ENCODE measurements around the gene TMEM238.

The TMEM238 gene

DNA sequence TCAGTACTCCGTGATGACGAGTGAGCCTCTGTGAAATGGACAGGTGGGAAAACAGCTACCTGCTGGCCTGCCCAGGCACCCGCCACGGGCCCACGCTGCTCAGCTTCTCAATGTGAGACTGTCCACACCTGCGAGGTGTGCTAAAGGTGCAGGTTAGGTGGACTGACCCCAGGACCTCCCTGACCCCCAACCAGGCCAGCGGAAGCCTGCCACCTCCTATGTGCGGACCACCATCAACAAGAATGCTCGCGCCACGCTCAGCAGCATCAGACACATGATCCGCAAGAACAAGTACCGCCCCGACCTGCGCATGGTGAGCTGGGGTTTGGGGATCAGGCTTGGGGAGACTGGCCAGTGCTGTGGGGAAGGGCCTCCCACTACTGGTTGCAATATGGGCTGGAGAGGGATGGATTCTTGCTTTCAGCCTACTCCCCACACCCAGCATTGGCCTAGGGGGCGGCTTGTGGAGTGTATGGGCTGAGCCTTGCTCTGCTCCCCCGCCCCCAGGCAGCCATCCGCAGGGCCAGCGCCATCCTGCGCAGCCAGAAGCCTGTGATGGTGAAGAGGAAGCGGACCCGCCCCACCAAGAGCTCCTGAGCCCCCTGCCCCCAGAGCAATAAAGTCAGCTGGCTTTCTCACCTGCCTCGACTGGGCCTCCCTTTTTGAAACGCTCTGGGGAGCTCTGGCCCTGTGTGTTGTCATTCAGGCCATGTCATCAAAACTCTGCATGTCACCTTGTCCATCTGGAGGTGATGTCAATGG is 3.8 kb upstream of the TMEM238 start:
- ATAC-seq (ENCODE audit: low read depth) (no peak), DNase-seq (ENCODE audit: low spot score) (no peak)
- H3K9me3 ChIP-seq (ENCODE audit: severe bottlenecking) = no peaks in the 10 kb centered on the region
- peak overlapping the region; percentile 93 for H3K27ac ChIP-seq (ENCODE audit: poor library complexity, severe bottlenecking)
- no peak for TF ChIP-seq CTCF (IDR thresholded peaks at IDR 0.05; ENCODE audit: poor library complexity, severe bottlenecking)
- peak overlapping the region; percentile 73 for H3K4me3 ChIP-seq (ENCODE audit: severe bottlenecking)
- no peaks in the 10 kb centered on the region for H3K27me3 ChIP-seq (ENCODE audit: insufficient read depth, poor library complexity, severe bottlenecking)
- H3K36me3 ChIP-seq (ENCODE audit: low read depth) = peaks cover 60% of the 10 kb centered on the region
- peaks cover 7% of the 10 kb centered on the region for H3K4me1 ChIP-seq (ENCODE audit: insufficient read depth, poor library complexity, severe bottlenecking)

GRCh38 chr19:55386493-55386971 is 2.4 kb upstream of the TMEM238 start:
- no peaks in the 10 kb centered on the region for H3K27me3 ChIP-seq (ENCODE audit: insufficient read depth, poor library complexity, severe bottlenecking)
- no peak for ATAC-seq (ENCODE audit: low read depth)
- H3K9me3 ChIP-seq (ENCODE audit: severe bottlenecking) = no peaks in the 10 kb centered on the region
- H3K4me3 ChIP-seq (ENCODE audit: severe bottlenecking) = peak overlapping the region; percentile 73
- no peak for TF ChIP-seq CTCF (IDR thresholded peaks at IDR 0.05; ENCODE audit: poor library complexity, severe bottlenecking)
- no peak for DNase-seq (ENCODE audit: low spot score)
- peaks cover 59% of the 10 kb centered on the region for H3K36me3 ChIP-seq (ENCODE audit: low read depth)
- H3K4me1 ChIP-seq (ENCODE audit: insufficient read depth, poor library complexity, severe bottlenecking) = peaks cover 9% of the 10 kb centered on the region
- H3K27ac ChIP-seq (ENCODE audit: poor library complexity, severe bottlenecking) = peak overlapping the region; percentile 93

GRCh38 chr19:55385724-55386492 is 1.8 kb upstream of the TMEM238 start, which contains the start of gene RPL28:
TSS of gene RPL28 (plus strand) at chr19:55385932. CDS start at chr19:55386358, 426 bp downstream.
- no peak for TF ChIP-seq CTCF (IDR thresholded peaks at IDR 0.05; ENCODE audit: poor library complexity, severe bottlenecking)
- Histone ChIP-seq H3K36me3 (ENCODE audit: low read depth) (peaks cover 53% of the 10 kb centered on the region), H3K27me3 (ENCODE audit: insufficient read depth, poor library complexity, severe bottlenecking) (no peaks in the 10 kb centered on the region), H3K4me1 (ENCODE audit: insufficient read depth, poor library complexity, severe bottlenecking) (peaks cover 9% of the 10 kb centered on the region), H3K9me3 (ENCODE audit: severe bottlenecking) (no peaks in the 10 kb centered on the region), H3K27ac (ENCODE audit: poor library complexity, severe bottlenecking) (peak within 1 kb of the TSS; percentile 93), H3K4me3 (ENCODE audit: severe bottlenecking) (peak within 1 kb of the TSS; percentile 73)
- ATAC-seq (ENCODE audit: low read depth) (peak; percentile 53), DNase-seq (ENCODE audit: low spot score) (peak; percentile 97)

DNA sequence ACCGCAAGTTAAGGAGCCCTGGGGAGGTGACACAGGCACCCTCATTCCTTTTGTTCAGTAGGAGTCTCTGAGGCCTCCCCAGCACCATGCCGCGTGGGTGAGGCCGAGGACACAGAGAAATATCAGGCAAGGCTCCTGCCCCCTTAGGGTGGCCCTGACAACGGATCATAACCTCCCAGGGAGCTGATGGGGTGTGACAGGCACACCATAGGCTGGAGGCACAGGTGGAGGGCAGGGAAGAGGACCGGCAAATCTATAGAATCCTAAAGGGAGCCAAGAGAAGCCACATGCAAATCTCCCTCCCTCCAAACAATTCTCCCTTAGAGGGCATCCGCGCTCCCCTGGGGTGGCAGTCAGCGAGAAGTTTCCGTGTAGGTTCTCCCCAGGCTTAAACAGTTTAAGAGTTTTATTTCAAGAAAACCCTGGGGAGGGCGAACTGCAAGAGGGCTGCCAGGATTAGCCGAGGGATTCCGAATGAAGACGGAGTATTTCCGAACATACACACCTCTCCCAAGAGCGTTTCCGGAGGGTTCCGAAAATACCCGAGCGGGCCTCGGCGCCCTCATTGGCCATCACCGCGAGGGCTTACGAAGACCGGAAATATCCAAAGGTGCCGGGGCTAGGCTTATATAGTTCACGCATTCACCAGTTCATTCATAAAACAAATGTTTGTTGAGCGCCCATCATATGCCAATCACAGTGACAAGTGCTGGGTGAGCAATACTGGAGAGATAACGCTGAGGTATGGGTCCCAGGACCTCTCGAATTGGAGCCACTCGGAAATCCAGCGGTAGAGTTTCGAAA is 1.0 kb upstream of the TMEM238 start:
- H3K27ac ChIP-seq (ENCODE audit: poor library complexity, severe bottlenecking) = peak overlapping the region; percentile 93
- DNase-seq (ENCODE audit: low spot score) = peak; percentile 91
- H3K4me1 ChIP-seq (ENCODE audit: insufficient read depth, poor library complexity, severe bottlenecking) = peaks cover 9% of the 10 kb centered on the region
- peak overlapping the region; percentile 73 for H3K4me3 ChIP-seq (ENCODE audit: severe bottlenecking)
- no peak for TF ChIP-seq CTCF (IDR thresholded peaks at IDR 0.05; ENCODE audit: poor library complexity, severe bottlenecking)
- H3K9me3 ChIP-seq (ENCODE audit: severe bottlenecking) = no peaks in the 10 kb centered on the region
- peaks cover 47% of the 10 kb centered on the region for H3K36me3 ChIP-seq (ENCODE audit: low read depth)
- H3K27me3 ChIP-seq (ENCODE audit: insufficient read depth, poor library complexity, severe bottlenecking) = no peaks in the 10 kb centered on the region
- ATAC-seq (ENCODE audit: low read depth) = peak; percentile 75

Data from RWPE2 (cell line).